GM10266 (cell line): ENCODE measurements around the gene DAP.

Experiments used
- DNase-seq: peaks from one replicate; pipeline ENCODE4 v3.0.0; 2012; ENCODE audit errors: extremely low spot score
- CTCF ChIP-seq: IDR thresholded peaks from 2 replicates; pipeline ENCODE4 v1.5.1; 2012; ENCODE audit warnings: mild to moderate bottlenecking, low read depth; ENCODE audit not compliant: control insufficient read depth, insufficient read depth; ENCODE audit errors: missing control alignments

Gene DAP

DNA sequence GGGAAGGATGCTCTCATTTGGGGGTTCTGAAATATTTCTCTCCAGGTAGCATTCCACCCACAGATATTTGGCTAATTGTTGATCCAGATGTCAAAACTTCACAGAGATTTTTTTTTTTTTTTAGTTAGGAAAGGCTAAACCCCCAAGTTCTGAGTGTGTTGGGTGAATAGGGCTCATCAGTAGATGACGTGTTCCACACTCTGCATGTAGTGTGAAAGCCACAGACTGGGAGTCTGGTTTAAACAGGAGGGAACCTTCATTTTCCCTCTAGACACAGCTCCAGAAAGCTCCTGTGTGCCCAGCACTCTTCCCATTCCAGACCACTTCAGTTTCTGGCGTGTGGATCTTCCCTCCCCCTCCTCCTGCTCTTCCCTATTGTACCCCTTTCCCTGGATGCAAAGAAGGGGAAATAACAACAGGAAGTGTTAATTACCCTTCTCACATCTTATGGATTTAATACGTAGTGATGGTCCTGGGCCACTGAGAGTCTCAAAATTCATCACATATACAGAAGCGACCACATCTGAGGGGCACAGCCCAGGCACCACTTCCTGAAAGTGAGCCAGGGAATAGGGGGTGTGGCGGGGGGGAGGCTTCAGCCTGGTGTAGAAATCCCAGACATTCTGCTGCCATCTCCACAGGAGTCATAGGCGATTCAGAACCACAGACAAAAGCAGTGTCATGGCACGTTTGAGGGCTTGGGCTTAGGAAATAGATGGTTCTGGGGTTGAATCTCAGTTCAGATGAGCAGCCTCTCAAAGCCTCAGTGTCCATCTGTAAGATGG is 65.1 kb downstream of the DAP start:
- no peak for TF ChIP-seq CTCF
- no peak for DNase-seq

- peak; percentile 48 for DNase-seq
- TF ChIP-seq CTCF = peak; percentile 80
These were observed 65.9 kb downstream of the DAP start for GRCh38 chr5:10695055-10695649.

DNA sequence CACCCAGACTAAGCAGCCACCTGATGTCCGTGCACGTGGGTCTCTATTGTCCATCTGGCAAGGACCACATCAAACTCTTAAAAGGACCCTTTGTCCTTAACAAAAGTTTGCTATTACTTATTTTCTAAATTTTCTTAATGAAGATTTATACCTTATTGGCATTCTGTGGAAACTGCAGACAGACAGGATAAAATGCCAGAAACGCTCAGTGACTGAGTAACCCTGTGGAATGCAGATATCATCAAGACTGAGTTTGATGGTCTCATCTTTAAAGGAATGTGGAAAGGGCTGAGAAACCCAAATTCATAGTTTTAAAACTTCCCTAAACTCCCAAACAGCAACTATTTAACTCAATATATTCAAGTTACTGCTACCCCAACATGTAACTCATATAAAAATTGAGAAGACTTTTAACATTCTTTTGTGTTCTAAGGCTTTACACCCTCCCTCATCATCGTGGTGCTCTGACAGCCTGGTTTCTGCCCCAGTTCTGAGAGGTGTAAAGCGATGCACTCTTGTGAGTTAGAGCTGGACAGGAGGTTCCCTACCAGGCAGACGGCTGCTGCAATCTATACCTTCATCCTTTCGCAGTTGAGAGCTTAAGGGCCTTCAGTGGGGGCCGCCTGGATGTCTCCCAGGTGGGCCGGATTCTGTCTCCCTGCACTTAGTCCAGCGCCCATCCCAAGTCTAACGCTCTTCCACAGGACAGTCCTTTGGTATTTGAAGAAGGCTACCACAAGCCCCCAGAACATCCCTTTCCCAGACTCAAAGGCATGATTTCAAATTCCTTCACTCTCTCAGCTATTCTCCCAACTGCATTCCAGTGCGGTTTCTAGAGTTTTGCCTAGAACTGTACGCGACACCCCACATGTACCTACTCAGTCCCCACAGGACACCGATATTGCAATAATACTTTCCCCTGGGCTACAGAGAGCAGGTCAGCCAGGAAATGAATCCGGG is 68.9 kb downstream of the DAP start:
- DNase-seq = no peak
- no peak for TF ChIP-seq CTCF

GRCh38 chr5:10690460-10691440 is 70.3 kb downstream of the DAP start:
- no peak for DNase-seq
- no peak for TF ChIP-seq CTCF

- TF ChIP-seq CTCF = peak; percentile 44
- peak; percentile 60 for DNase-seq
These were observed 71.5 kb downstream of the DAP start for GRCh38 chr5:10689391-10690081.

- DNase-seq = no peak
- TF ChIP-seq CTCF = no peak
These were observed 72.3 kb downstream of the DAP start for GRCh38 chr5:10688651-10689171.
